Inflammatory macrophage treated with lipopolysaccharide for 1 hour (primary cell): Measurements from ENCODE around the gene NKAIN2.
A peak's percentile ranks its signal among the peaks of the same experiment; 100 is the strongest.

ENCODE experiments used
- DNase-seq, 2 donors: peaks; one replicate each; pipeline ENCODE4 v3.0.0-alpha.2; 2020 to 2022

Gene NKAIN2

GRCh38 chr6:124792386-124792785 is 988.7 kb downstream of the NKAIN2 start:
- DNase-seq: no peak

GRCh38 chr6:124793398-124793797 is 989.7 kb downstream of the NKAIN2 start:
- no peak for DNase-seq

- DNase-seq: peak in 1 of 2 donors; percentile 6
Measured at GRCh38 chr6:124795643-124796463, 992.2 kb downstream of the NKAIN2 start.

GRCh38 chr6:124796464-124796970 is 992.9 kb downstream of the NKAIN2 start:
- no peak for DNase-seq

GRCh38 chr6:124797224-124797623 is 993.6 kb downstream of the NKAIN2 start:
- no peak for DNase-seq

GRCh38 chr6:124798942-124799496 is 995.4 kb downstream of the NKAIN2 start:
- no peak for DNase-seq

GRCh38 chr6:124799638-124800037 is 996.0 kb downstream of the NKAIN2 start:
- DNase-seq: no peak

GRCh38 chr6:124800222-124800621 is 996.6 kb downstream of the NKAIN2 start:
- DNase-seq: no peak

- no peak for DNase-seq
Measured at GRCh38 chr6:124812067-124812466, 1008.4 kb downstream of the NKAIN2 start.

GRCh38 chr6:124819346-124819745 is 1015.7 kb downstream of the NKAIN2 start:
- DNase-seq: peak; percentile 68 to 72

GRCh38 chr6:124822204-124822613 is 1018.5 kb downstream of the NKAIN2 start:
- no peak for DNase-seq

GRCh38 chr6:124822721-124823120 is 1019.1 kb downstream of the NKAIN2 start:
- DNase-seq: no peak

GRCh38 chr6:124823240-124824111 is 1019.8 kb downstream of the NKAIN2 start:
- DNase-seq: no peak

GRCh38 chr6:124825564-124825963 is 1021.9 kb downstream of the NKAIN2 start:
- DNase-seq: no peak

- DNase-seq: no peak
Measured at GRCh38 chr6:124829822-124830221, 1026.2 kb downstream of the NKAIN2 start.

- DNase-seq: no peak
Measured at GRCh38 chr6:124830506-124830905, 1026.8 kb downstream of the NKAIN2 start.

- DNase-seq: peak in 1 of 2 donors; percentile 45
Measured at GRCh38 chr6:124854338-124854922, 1050.8 kb downstream of the NKAIN2 start.

- no peak for DNase-seq
Measured at GRCh38 chr6:124857746-124858145, 1054.1 kb downstream of the NKAIN2 start.

GRCh38 chr6:124858564-124858963 is 1054.9 kb downstream of the NKAIN2 start:
- DNase-seq: no peak

GRCh38 chr6:124859366-124859765 is 1055.7 kb downstream of the NKAIN2 start:
- DNase-seq: no peak

GRCh38 chr6:124866040-124866439 is 1062.4 kb downstream of the NKAIN2 start:
- DNase-seq: no peak

GRCh38 chr6:124867121-124867520 is 1063.5 kb downstream of the NKAIN2 start:
- no peak for DNase-seq

- DNase-seq: no peak
Measured at GRCh38 chr6:124868481-124868880, 1064.8 kb downstream of the NKAIN2 start.
